ENCODE measurements around the gene SEMA3A. TPM values are rescaled to one million over a fixed set of nuclear protein-coding genes. Genes with fewer than 3 reads are reported as not detected.

The SEMA3A gene
- total and polyA plus RNA-seq, 2 of the 13 experiments (the other 11 are each of a cell fraction or from before 2014, with no cell fraction given), result 0.29 to 1.2 TPM

GRCh38 chr7:84176716-84177115 is 17.9 kb downstream of the SEMA3A start:
- WGBS (ENCODE audit: low lambda C conversion rate), result 16% methylated on average over 2 of the region's 2 CpGs
- ChIA-PET POLR2A (no interaction called here), CTCF (ENCODE audit: low intra/inter-chr PET ratio, low total read pairs) (no interaction called here)
- H3K4me2 ChIP-seq (ENCODE audit: low read depth, low read length), result no peak overlapping the region
- H3K4me1 ChIP-seq (ENCODE audit: insufficient read depth, low read length), result no peaks in the 10 kb centered on the region
- H2AFZ ChIP-seq (ENCODE audit: low read length), result no peak overlapping the region
- BruUV-seq (replicated peaks), result no TSS peak
- no peak overlapping the region for H3K4me3 ChIP-seq (replicated peaks in 1 of 3; ENCODE audit: insufficient read depth in 1 of 3, low read depth in 2 of 3, low read length in 3 of 3)
- H3K9ac ChIP-seq (ENCODE audit: insufficient read depth, low read depth, low read length), result no peak overlapping the region
- FAIRE-seq (no peak), ATAC-seq (no peak), DNase-seq (ENCODE audit: low spot score) (no peak)
- no peak for TF ChIP-seq GMEB2 (CRISPR knock-in tag; IDR thresholded peaks at IDR 0.05; ENCODE audit: low read depth)
- TF ChIP-seq EZH2 (conservative IDR thresholded peaks at IDR 0.05; ENCODE audit: low read depth, low read length), result no peak
- no peak for TF ChIP-seq ZNF790 (CRISPR knock-in tag; IDR thresholded peaks at IDR 0.05; ENCODE audit: borderline replicate concordance)
- TF ChIP-seq ZSCAN21 (CRISPR knock-in tag; IDR thresholded peaks at IDR 0.05; ENCODE audit: borderline replicate concordance), result no peak
- no peak for TF ChIP-seq ZNF101 (CRISPR knock-in tag; IDR thresholded peaks at IDR 0.05; ENCODE audit: borderline replicate concordance, low read depth)
- TF ChIP-seq CEBPZ (IDR thresholded peaks at IDR 0.05; ENCODE audit: low read length), result no peak
- TF ChIP-seq ATF2 (CRISPR knock-in tag; IDR thresholded peaks at IDR 0.05), result no peak
- no peak for TF ChIP-seq NFE2L1 (CRISPR knock-in tag; IDR thresholded peaks at IDR 0.05; ENCODE audit: borderline replicate concordance)
- TF ChIP-seq MLX (CRISPR knock-in tag; IDR thresholded peaks at IDR 0.05), result no peak
- TF ChIP-seq GABPA (IDR thresholded peaks at IDR 0.05; ENCODE audit: low read depth, low read length), result no peak
- no peak for TF ChIP-seq GABPA (CRISPR knock-in tag; IDR thresholded peaks at IDR 0.05; ENCODE audit: low read depth)
- no peaks in the 10 kb centered on the region for H3K9me3 ChIP-seq (ENCODE audit: low read length)
- H3K27ac ChIP-seq (ENCODE audit: extremely low read length, insufficient read depth, low read length), result no peak overlapping the region
- no peaks in the 10 kb centered on the region for H4K20me1 ChIP-seq (ENCODE audit: insufficient read depth, low read length)
- in situ Hi-C loops (cut with HindIII; ENCODE audit: extremely low pct_ligation_motif_present, low pct_unique_long_range_greater_than_20kb), result no loop called here
- H3K79me2 ChIP-seq (ENCODE audit: insufficient read depth, low read length), result no peaks in the 10 kb centered on the region
- intact Hi-C loops (cut with micrococcal nuclease; ENCODE audit: unreplicated experiment), result no loop called here
- H3K36me3 ChIP-seq (replicated peaks in 1 of 2; ENCODE audit: control insufficient read depth in 1 of 2, insufficient read depth in 2 of 2, low read length in 2 of 2), result no peaks in the 10 kb centered on the region
- H3K27me3 ChIP-seq (ENCODE audit: control insufficient read depth in 1 of 2, insufficient read depth in 2 of 2, low read length in 2 of 2), result no peaks in the 10 kb centered on the region
